ENCODE data around the gene BCAS3.

Gene BCAS3

GRCh38 chr17:61073799-61074513 lies 396.3 kb downstream of the BCAS3 start:
- no peak for DNase-seq

GRCh38 chr17:61075988-61076387 lies 398.3 kb downstream of the BCAS3 start:
- DNase-seq = no peak

GRCh38 chr17:61076621-61077031 lies 399.0 kb downstream of the BCAS3 start:
- DNase-seq = no peak

DNA sequence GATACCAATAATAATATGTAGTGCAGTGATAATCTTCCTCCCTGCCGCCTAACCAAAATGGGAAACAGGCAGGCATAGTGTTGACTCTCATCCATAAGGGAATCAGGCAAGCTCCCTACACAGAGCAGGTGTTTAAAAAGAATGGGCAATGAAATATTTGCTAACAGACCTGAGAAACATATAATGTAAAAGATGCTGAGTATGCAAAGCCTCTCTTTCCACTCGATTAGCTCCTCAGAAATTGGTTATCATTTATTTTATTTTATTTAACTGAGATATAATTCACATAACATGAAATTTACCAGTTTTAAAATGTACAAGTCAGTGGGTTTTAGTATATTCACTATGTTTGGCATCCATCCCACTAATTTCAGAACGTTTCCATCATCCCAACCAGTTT lies 404.3 kb downstream of the BCAS3 start:
- no peak for DNase-seq

- no peak for DNase-seq
Measured at GRCh38 chr17:61084260-61084659, 406.6 kb downstream of the BCAS3 start.

GRCh38 chr17:61087024-61087423 lies 409.4 kb downstream of the BCAS3 start:
- DNase-seq = no peak

- no peak for DNase-seq
Measured at GRCh38 chr17:61088556-61088955, 410.9 kb downstream of the BCAS3 start.

DNA sequence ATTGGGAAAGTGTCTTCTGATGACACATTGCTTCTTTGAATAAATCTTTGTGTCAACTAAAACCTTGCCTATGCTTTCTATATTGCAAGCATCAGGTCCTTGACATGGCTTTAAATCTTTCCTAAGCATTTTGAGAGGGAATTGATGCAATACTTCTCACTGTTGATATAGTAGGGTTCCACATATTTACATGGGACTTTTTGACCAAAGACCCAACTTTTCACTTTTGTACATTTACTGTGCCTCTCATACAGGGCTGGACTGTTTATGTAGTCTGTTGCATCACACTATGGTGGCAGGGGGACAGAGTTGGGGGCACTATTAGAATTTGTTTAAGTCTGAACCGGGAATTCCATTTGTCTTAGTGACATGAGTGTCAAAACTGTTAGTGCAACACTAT lies 413.4 kb downstream of the BCAS3 start:
- no peak for DNase-seq

GRCh38 chr17:61097781-61098180 lies 420.1 kb downstream of the BCAS3 start:
- DNase-seq = no peak

- DNase-seq = no peak
Measured at GRCh38 chr17:61106354-61106753, 428.7 kb downstream of the BCAS3 start.

DNA sequence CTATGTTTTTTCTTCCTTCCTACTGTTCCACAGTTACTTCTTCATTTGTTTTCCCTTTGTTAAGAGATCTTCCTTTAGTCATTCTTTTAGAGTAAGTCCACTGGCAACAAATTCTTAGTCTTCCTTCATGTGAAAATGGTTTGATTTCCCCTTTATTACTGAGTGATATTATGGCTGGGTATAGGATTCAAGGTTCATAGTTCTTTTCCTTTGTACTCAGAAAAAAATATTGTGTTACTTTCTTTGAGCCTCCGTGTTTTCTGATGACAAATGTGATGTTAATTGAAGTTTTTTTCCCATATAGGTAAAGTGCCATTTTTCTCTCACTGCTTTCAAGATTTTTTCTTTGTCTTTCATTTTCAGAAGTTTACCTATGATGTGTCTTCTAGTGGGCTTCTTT lies 438.9 kb downstream of the BCAS3 start:
- no peak for DNase-seq

DNA sequence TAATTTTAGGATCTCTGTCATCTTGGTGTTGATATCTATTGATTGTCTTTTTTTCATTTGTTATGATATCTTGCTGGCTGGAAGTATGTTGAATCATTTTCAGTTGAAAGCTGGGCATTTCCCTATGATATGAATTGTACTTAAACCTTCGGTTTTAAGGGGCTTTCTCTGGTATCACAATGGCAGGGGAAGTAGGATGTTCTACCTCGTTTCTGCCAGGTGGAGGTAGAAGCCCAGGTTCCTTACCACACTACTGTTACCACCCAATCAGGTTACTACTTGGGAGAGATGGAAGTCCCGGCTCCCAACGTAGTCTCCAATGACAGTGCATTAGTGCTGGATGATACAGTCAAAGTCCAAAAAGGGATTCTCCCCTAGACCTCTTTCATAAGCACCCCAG lies 440.3 kb downstream of the BCAS3 start:
- no peak for DNase-seq

DNA sequence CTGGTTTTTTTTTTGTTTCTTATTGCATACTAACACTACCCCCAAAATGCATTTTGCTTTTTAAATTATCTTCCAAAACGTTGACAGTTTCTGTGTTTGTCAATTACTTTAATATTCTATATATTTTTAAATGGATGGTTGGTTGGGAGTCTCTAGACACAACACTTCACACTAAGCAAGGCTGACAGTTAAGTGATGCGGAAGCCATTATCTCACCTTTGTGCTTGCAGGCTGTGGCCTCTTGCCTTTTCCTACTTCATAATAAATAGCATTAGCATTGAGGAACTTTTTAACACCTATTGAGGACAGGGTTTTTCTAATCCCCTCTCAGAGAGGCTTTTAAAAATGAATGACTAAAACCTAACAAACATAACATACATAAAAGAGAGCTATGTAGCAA lies 441.2 kb downstream of the BCAS3 start:
- no peak for DNase-seq

GRCh38 chr17:61122326-61122913 lies 444.8 kb downstream of the BCAS3 start:
- DNase-seq = no peak

DNA sequence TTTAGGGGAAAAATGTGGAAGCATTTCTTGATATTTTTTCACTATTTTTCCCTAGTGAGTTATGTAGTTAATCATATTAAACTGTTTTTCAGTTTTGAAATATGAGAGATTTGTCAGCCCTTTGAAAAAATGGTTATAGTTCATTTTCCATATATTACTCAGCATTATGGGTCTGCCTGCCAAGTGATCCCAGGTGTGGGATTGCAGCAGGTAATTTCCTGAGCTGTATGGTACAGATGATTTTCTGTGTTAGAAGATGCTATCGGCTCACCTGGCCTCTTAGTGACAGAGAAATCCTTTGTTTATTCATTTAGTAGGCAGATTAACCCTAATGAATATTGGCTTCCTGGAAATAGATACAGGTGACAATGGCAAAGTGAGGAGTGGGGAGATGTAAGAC lies 446.9 kb downstream of the BCAS3 start:
- DNase-seq = no peak

GRCh38 chr17:61126473-61127249 lies 449.0 kb downstream of the BCAS3 start:
- no peak for DNase-seq

GRCh38 chr17:61127960-61128359 lies 450.3 kb downstream of the BCAS3 start:
- no peak for DNase-seq

GRCh38 chr17:61128661-61129115 lies 451.0 kb downstream of the BCAS3 start:
- no peak for DNase-seq

- DNase-seq = no peak
Measured at GRCh38 chr17:61129267-61130254, 451.9 kb downstream of the BCAS3 start.

DNA sequence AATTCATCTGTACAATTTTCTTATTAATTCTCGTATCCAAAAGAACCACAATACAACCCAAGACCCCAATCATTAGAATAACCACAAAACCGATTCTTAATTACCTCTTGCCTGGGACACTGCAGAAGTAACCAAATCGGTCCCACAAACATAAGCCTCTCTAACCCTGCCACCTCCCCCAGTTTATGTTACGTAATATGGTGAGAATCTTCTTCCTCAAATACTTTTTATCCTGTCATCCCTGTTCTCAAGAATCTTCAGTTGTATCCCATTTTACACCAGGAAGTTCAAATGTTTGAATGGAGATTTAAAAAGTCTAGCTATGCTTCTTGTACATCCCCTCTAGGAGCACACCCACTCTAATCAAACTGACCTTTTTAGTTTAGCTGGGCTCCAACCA lies 452.7 kb downstream of the BCAS3 start:
- DNase-seq = no peak

DNA sequence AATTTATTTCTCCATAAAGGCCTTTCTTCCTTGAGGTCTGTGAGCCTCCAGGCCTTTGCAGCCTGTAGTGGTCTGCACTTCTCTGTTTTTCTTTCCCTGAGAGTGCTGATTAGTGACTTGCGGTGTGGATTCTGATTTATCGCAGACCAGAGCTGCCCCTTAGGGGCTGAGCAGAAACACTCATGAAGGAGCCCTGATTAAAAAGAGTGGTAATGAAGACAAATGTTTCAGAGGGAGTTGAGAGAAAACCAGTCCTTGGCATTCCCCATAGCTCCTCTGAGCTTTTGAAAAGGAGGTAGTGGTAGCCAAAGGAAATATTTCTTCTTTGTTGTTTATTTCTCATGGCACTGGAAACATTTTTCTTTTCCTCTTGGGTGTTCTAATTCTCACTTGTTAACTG lies 453.9 kb downstream of the BCAS3 start:
- no peak for DNase-seq

GRCh38 chr17:61132524-61132923 lies 454.9 kb downstream of the BCAS3 start:
- no peak for DNase-seq

DNA sequence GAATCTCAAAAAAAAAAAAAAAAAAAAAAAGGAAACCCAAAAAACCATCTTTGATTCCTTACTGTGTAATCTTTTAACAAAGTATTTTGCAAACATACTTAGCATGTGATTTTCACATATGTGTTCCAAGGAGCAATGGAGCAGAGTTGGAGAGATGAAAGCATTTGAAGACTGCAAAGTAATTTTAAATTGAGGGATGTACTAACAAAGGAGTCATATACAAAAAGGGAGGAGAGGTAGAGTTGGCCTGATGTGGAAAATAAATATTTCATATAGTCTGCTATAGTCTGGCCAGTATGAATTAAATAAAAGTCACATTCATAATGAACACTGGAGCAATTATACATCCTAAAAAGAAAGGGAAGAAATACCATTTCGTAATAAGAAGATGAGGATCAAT lies 456.2 kb downstream of the BCAS3 start:
- no peak for DNase-seq

Measured in activated CD8-positive, alpha-beta memory T cell treated with anti-CD3 and anti-CD28 coated beads, Interleukin-2, amount 50 U/mL, for 48 hours (primary cell).